Esophagus muscularis mucosa (tissue), 4 donors: ENCODE measurements around the gene TAAR5. TPM values are rescaled to one million over a fixed set of nuclear protein-coding genes. Genes with fewer than 3 reads are reported as not detected.
"Not testable (repeated sequence)": the region's sequence is repeated elsewhere in the genome, so short reads cannot be mapped to it uniquely, and the experiment has no call there.

Experiments used
- DNase-seq: peaks from one replicate; pipeline ENCODE4 v3.0.0-alpha.2; 2017; ENCODE audit errors: extremely low spot score
- H3K27ac ChIP-seq, 4 donors: fragments of 200-600 bp; sonication (generic); replicated peaks in 1 of 4; 1 replicate in 3 of 4; 2 replicates in 1 of 4; pipeline ENCODE4 v1.5.1; 2016 to 2019; ENCODE audit warnings: mild to moderate bottlenecking in 1 of 4
- H3K27me3 ChIP-seq, 4 donors: fragments of 200-600 bp; sonication (generic); one replicate each; pipeline versions ENCODE4 v1.5.1 to v1.6.0; 2016 to 2019
- H3K36me3 ChIP-seq, 4 donors: fragments of 200-600 bp; sonication (generic); one replicate each; pipeline ENCODE4 v1.5.1; 2016 to 2019
- H3K4me1 ChIP-seq, 4 donors: fragments of 200-600 bp; sonication (generic); one replicate each; pipeline ENCODE4 v1.5.1; 2016 to 2019
- H3K4me3 ChIP-seq, 4 donors: fragments of 200-600 bp; sonication (generic); 1 replicate in 2 of 4; 2 replicates in 2 of 4; pipeline ENCODE4 v1.5.1; 2016 to 2019; ENCODE audit warnings: mild to moderate bottlenecking in 4 of 4, moderate library complexity in 1 of 4
- H3K9me3 ChIP-seq, 4 donors: fragments of 200-600 bp; sonication (generic); 1 replicate in 3 of 4; 2 replicates in 1 of 4; pipeline ENCODE4 v1.5.1; 2016 to 2019
- EP300 ChIP-seq: sonication (generic); formaldehyde crosslinking; IDR thresholded peaks from one replicate; pipeline ENCODE4 v1.6.1; 2017; ENCODE audit warnings: antibody characterized with exemption
- POLR2A ChIP-seq: fragments of 450-650 bp; IDR thresholded peaks from one replicate; pipeline ENCODE4 v1.6.1; 2017; ENCODE audit warnings: antibody characterized with exemption, moderate library complexity, mild to moderate bottlenecking, low read depth
- POLR2AphosphoS5 ChIP-seq, 2 donors: sonication (generic); formaldehyde crosslinking; IDR thresholded peaks; one replicate each; pipeline ENCODE4 v1.6.1; 2017; ENCODE audit warnings: antibody characterized with exemption in 2 of 2
- WGBS: methylation state at CpG from one replicate; pipeline ENCODE4 v1.1.5; 2018; 5-methylcytosine and 5-hydroxymethylcytosine counted together
- intact Hi-C: fragments of 100-400 bp; cut with DNase I; formaldehyde crosslinking; loops from one replicate; pipeline ENCODE4 v1.15.1; 2023
- total RNA-seq, 4 donors: library from RNA; depleted of rRNA; stranded (reverse); fragments of >200 nt; gene quantifications; one replicate each; pipeline versions ENCODE4 v1.1.0 to v1.2.1, GENCODE V29; 2016
- TF ChIP-seq, protein P1 (sequence below), 3 experiments: fragments of 200-600 bp in 2 of 3; fragments of 450-650 bp in 1 of 3; sonication (generic) in 2 of 3; IDR thresholded peaks; one replicate each; pipeline ENCODE4 v1.5.1; 2017 to 2019; ENCODE audit warnings: antibody characterized with exemption in 3 of 3, mild to moderate bottlenecking in 2 of 3, moderate library complexity in 1 of 3

The TAAR5 gene, protein sequence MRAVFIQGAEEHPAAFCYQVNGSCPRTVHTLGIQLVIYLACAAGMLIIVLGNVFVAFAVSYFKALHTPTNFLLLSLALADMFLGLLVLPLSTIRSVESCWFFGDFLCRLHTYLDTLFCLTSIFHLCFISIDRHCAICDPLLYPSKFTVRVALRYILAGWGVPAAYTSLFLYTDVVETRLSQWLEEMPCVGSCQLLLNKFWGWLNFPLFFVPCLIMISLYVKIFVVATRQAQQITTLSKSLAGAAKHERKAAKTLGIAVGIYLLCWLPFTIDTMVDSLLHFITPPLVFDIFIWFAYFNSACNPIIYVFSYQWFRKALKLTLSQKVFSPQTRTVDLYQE
- total RNA-seq = not detected

DNA sequence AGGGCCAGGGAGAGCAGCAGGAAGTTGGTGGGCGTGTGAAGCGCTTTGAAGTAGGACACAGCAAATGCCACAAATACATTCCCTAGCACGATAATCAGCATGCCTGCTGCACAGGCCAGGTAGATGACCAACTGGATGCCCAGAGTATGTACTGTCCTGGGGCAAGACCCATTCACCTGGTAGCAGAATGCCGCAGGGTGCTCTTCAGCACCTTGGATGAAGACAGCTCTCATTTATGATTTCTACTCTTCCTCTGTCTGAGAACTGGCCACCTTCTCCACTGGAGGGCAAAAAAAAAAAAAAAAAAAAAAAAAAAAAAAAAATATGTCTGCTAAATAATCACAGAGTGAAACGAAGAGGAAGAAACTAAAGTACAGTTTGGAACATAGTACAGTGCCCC is at the start of gene TAAR5:
Gene TAAR5, minus strand, starts transcription at position 288 of the 400 bp plus-strand sequence. Its CDS starts 55 bp downstream, at position 233.
- no peak for DNase-seq
- no peaks in the 10 kb centered on the region for H3K36me3 ChIP-seq
- 90% methylated on average over 5 of the region's 5 CpGs for WGBS
- intact Hi-C loops = no loop called here
- no peak within 1 kb of the TSS for H3K27ac ChIP-seq
- H3K4me3 ChIP-seq = no peak within 1 kb of the TSS
- peaks cover 0 to 5% (median 0%) of the 10 kb centered on the region in 4 donors for H3K27me3 ChIP-seq
- TF ChIP-seq POLR2A = no peak
- no peak for TF ChIP-seq EP300
- TF ChIP-seq, protein P1, sequence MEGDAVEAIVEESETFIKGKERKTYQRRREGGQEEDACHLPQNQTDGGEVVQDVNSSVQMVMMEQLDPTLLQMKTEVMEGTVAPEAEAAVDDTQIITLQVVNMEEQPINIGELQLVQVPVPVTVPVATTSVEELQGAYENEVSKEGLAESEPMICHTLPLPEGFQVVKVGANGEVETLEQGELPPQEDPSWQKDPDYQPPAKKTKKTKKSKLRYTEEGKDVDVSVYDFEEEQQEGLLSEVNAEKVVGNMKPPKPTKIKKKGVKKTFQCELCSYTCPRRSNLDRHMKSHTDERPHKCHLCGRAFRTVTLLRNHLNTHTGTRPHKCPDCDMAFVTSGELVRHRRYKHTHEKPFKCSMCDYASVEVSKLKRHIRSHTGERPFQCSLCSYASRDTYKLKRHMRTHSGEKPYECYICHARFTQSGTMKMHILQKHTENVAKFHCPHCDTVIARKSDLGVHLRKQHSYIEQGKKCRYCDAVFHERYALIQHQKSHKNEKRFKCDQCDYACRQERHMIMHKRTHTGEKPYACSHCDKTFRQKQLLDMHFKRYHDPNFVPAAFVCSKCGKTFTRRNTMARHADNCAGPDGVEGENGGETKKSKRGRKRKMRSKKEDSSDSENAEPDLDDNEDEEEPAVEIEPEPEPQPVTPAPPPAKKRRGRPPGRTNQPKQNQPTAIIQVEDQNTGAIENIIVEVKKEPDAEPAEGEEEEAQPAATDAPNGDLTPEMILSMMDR (IDR thresholded peaks at IDR 0.05) = no peak
- TF ChIP-seq POLR2AphosphoS5 (IDR thresholded peaks at IDR 0.05) = no peak
- H3K9me3 ChIP-seq = no peaks in the 10 kb centered on the region
- no peaks in the 10 kb centered on the region for H3K4me1 ChIP-seq

DNA sequence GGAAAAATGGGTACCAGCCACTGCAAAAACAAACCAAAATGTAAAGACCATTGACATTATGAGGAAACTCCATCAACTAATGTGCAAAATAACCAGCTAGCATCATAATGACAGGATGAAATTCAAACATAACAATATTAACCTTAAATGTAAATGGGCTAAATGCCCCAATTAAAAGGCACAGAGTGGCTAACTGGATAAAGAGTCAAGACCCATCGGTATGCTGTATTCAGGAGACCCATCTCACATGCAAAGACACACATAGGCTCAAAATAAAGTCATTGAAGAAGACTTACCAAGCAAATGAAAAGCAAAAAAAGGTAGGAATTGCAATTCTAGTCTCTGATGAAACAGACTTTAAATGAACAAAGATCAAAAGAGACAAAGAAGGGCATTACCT is 47.6 kb upstream of the TAAR5 start:
- H3K36me3 ChIP-seq, H3K4me3 ChIP-seq, H3K27ac ChIP-seq, H3K9me3 ChIP-seq, H3K4me1 ChIP-seq, H3K27me3 ChIP-seq, DNase-seq, intact Hi-C loops: not testable (repeated sequence)
- 86% methylated on average over 1 of the region's 1 CpG for WGBS

DNA sequence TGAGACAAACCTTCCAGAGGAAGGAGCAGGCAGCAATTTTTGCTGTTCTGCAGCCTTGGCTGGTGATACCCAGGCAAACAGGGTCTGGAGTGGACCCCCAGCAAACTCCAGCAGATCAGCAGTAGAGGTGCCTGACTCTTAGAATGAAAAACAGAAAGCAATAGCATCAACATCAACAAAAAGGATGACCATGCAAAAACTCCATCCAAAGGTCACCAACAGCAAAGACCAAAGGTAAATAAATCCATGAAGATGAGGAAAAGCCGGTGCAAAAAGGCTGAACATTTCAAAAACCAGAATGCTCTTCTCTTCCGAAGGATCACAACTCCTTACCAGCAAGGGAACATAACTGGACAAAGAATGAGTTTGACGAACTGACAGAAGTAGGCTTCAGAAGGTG is 46.4 kb upstream of the TAAR5 start:
- intact Hi-C loops, DNase-seq, H3K27me3 ChIP-seq, H3K4me3 ChIP-seq, H3K9me3 ChIP-seq, H3K36me3 ChIP-seq, H3K4me1 ChIP-seq, H3K27ac ChIP-seq: not testable (repeated sequence)
- 84% methylated on average over 3 of the region's 3 CpGs for WGBS

DNA sequence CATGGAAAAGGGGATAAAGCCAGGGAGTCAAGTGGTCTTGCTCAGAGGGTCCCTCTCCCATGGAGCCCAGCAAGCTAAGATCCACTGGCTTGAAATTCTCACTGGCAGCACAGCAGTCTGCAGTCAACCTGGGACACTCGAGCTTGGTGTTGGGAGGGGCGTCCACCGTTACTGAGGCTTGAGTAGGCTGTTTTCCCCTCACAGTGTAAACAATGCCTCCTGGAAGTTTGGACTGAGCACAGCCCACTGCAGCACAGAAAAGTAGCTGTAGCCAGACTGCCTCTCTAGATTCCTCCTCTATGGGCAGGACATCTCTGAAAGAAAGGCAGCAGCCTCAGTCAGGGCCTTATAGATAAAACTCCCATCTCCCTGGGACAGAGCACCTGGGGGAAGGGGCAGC is 45.7 kb upstream of the TAAR5 start:
- H3K27me3 ChIP-seq, DNase-seq, intact Hi-C loops, H3K4me1 ChIP-seq, H3K36me3 ChIP-seq, H3K4me3 ChIP-seq, H3K9me3 ChIP-seq, H3K27ac ChIP-seq: not testable (repeated sequence)
- WGBS = 36% methylated on average over 3 of the region's 3 CpGs

DNA sequence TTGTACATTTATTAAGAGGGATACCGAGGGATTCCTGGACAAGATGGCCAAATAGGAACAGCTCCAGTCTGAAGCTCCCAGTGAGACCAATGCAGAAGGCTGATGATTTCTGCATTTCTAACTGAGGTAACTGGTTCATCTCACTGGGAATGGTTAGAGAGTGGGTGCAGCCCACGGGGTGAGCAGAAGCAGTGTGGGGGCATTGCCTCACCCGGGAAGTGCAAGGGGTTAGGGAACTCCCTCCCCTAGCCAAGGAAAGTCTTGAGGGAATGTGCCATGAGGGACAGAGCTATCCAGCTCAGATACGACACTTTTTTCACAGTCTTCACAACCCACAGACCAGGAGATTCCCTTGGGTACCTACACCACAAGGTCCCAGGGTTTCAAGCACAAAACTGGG is 45.3 kb upstream of the TAAR5 start:
- no peak overlapping the region for H3K4me3 ChIP-seq
- H3K27me3 ChIP-seq = no peaks in the 10 kb centered on the region
- intact Hi-C loops = no loop called here
- 79% methylated on average over 4 of the region's 4 CpGs for WGBS
- no peaks in the 10 kb centered on the region for H3K36me3 ChIP-seq
- no peak for TF ChIP-seq EP300
- no peak for TF ChIP-seq POLR2AphosphoS5 (IDR thresholded peaks at IDR 0.05)
- TF ChIP-seq, protein P1 (IDR thresholded peaks at IDR 0.05) = no peak
- no peak for TF ChIP-seq POLR2A
- H3K4me1 ChIP-seq = no peaks in the 10 kb centered on the region
- H3K9me3 ChIP-seq = no peaks in the 10 kb centered on the region
- no peak for DNase-seq
- H3K27ac ChIP-seq = no peak overlapping the region

DNA sequence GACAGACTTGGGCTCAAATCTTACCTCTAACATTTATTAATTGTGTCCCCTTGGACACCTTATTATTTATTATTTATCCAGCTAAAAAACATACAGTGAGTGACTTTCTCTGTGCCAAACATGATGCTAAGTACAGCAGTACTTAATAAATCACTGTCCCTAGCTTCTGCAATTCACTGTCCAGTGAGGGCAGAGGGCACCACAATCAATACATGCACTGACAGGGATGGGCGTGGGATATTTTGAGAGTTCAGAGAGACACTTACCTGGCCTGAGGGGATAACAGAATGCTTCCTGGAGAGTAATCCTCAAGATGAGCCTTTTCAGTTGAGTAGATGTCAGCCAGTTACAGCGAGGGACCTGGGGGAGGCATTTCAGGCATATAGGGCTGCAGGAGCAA is 43.8 kb upstream of the TAAR5 start:
- TF ChIP-seq POLR2AphosphoS5 (IDR thresholded peaks at IDR 0.05) = no peak
- TF ChIP-seq, protein P1 (IDR thresholded peaks at IDR 0.05) = no peak
- no peak for TF ChIP-seq EP300
- no peak for TF ChIP-seq POLR2A
- H3K9me3 ChIP-seq = no peaks in the 10 kb centered on the region
- no peaks in the 10 kb centered on the region for H3K27me3 ChIP-seq
- no peak overlapping the region for H3K27ac ChIP-seq
- intact Hi-C loops = no loop called here
- H3K4me3 ChIP-seq = no peak overlapping the region
- WGBS = 78% methylated on average over 2 of the region's 2 CpGs
- H3K36me3 ChIP-seq = no peaks in the 10 kb centered on the region
- H3K4me1 ChIP-seq = no peaks in the 10 kb centered on the region
- DNase-seq = no peak
